ENCODE data around the gene TBC1D7. TPM values are rescaled to one million over a fixed set of nuclear protein-coding genes. Genes with fewer than 3 reads are reported as not detected.

TBC1D7 gene
- total RNA-seq, 2 experiments from 2014 or later = 13.8 to 16.4 TPM

GRCh38 chr6:13302751-13303667 lies 25.3 kb downstream of the TBC1D7 start:
- peak; percentile 79 for DNase-seq
- ATAC-seq = peak; percentile 95
- intact Hi-C loops (cut with DNase I, micrococcal nuclease) = loop anchor here (1.0 to 5.0 kb wide), 7 partner anchors 25 to 271 kb away; partner anchors contain the start of genes TBC1D7 (in 2 of the 2) and SIRT5 (in 1 of the 2)
- ChIA-PET CTCF (interaction anchor here (0.6 to 1.8 kb wide), 6 partner anchors 25 to 289 kb away, joined by 3 to 9 read pairs (median 3); partner anchors contain the start of genes GFOD1 and TBC1D7), POLR2A (interaction anchor here (0.6 to 1.4 kb wide), 6 partner anchors 20 to 1062 kb away, joined by 3 to 9 read pairs (median 3); partner anchors contain the start of gene TBC1D7)
- Mint-ChIP-seq H3K27ac (peak overlapping the region; percentile 94), H3K4me3 (no peak overlapping the region), H3K9me3 (ENCODE audit: low read depth) (peaks cover 2% of the 10 kb centered on the region), H3K36me3 (ENCODE audit: low read depth) (peaks cover 65% of the 10 kb centered on the region), H3K27me3 (no peaks in the 10 kb centered on the region), H3K4me1 (peaks cover 41% of the 10 kb centered on the region)

GRCh38 chr6:13302291-13302690 lies 26.0 kb downstream of the TBC1D7 start:
- POLR2A ChIA-PET = interaction anchor here (0.6 to 1.4 kb wide), 6 partner anchors 21 to 1061 kb away, joined by 3 to 9 read pairs (median 3); partner anchors contain the start of gene TBC1D7
- DNase-seq (no peak), ATAC-seq (no peak)
- Mint-ChIP-seq H3K27ac (peak overlapping the region; percentile 94), H3K4me3 (no peak overlapping the region), H3K27me3 (no peaks in the 10 kb centered on the region), H3K9me3 (ENCODE audit: low read depth) (peaks cover 2% of the 10 kb centered on the region), H3K36me3 (ENCODE audit: low read depth) (peaks cover 62% of the 10 kb centered on the region), H3K4me1 (peaks cover 34% of the 10 kb centered on the region)
- intact Hi-C loops (cut with DNase I, micrococcal nuclease) = loop anchor here (1.0 to 5.0 kb wide), 3 partner anchors 27 to 55 kb away; partner anchors contain the start of gene TBC1D7 (in 1 of the 2)
- CTCF ChIA-PET = interaction anchor here (0.6 to 1.8 kb wide), 8 partner anchors 15 to 1143 kb away, joined by 3 to 9 read pairs (median 3); partner anchors contain the start of genes GFOD1 and TBC1D7

- DNase-seq = no peak
- no peak overlapping the region for H3K4me3 Mint-ChIP-seq
- H3K27ac Mint-ChIP-seq = no peak overlapping the region
- peaks cover 55% of the 10 kb centered on the region for H3K36me3 Mint-ChIP-seq (ENCODE audit: low read depth)
- ChIA-PET POLR2A (no interaction called here), CTCF (no interaction called here)
- no peak for ATAC-seq
- H3K4me1 Mint-ChIP-seq = peaks cover 31% of the 10 kb centered on the region
- H3K27me3 Mint-ChIP-seq = no peaks in the 10 kb centered on the region
- H3K9me3 Mint-ChIP-seq (ENCODE audit: low read depth) = peaks cover 2% of the 10 kb centered on the region
- intact Hi-C loops (cut with DNase I, micrococcal nuclease) = loop anchor here in 1 of 2 experiments (5.0 kb wide), 1 partner anchor 56 kb away; no protein-coding TSS in a partner anchor
Observed at GRCh38 chr6:13300643-13301590, 27.4 kb downstream of the TBC1D7 start.

GRCh38 chr6:13299918-13300317 lies 28.4 kb downstream of the TBC1D7 start:
- CTCF ChIA-PET = no interaction called here
- ATAC-seq = no peak
- DNase-seq = no peak
- H3K27me3 Mint-ChIP-seq = no peaks in the 10 kb centered on the region
- H3K36me3 Mint-ChIP-seq (ENCODE audit: low read depth) = peaks cover 56% of the 10 kb centered on the region
- intact Hi-C loops (cut with DNase I, micrococcal nuclease) = loop anchor here in 1 of 2 experiments (5.0 kb wide), 1 partner anchor 57 kb away; no protein-coding TSS in a partner anchor
- POLR2A ChIA-PET = no interaction called here
- peaks cover 2% of the 10 kb centered on the region for H3K9me3 Mint-ChIP-seq (ENCODE audit: low read depth)
- H3K4me1 Mint-ChIP-seq = peaks cover 28% of the 10 kb centered on the region
- no peak overlapping the region for H3K4me3 Mint-ChIP-seq
- H3K27ac Mint-ChIP-seq = no peak overlapping the region

GRCh38 chr6:13299403-13299821 lies 28.9 kb downstream of the TBC1D7 start:
- POLR2A ChIA-PET = no interaction called here

GRCh38 chr6:13298446-13298845 lies 29.9 kb downstream of the TBC1D7 start:
- no peak overlapping the region for H3K27ac Mint-ChIP-seq

More at GRCh38 chr6:13299403-13299821, 28.9 kb downstream of the TBC1D7 start:
- intact Hi-C loops (cut with DNase I, micrococcal nuclease) = no loop called here
- no peak overlapping the region for H3K4me3 Mint-ChIP-seq
- H3K4me1 Mint-ChIP-seq = peaks cover 23% of the 10 kb centered on the region
- no peak overlapping the region for H3K27ac Mint-ChIP-seq
- peaks cover 2% of the 10 kb centered on the region for H3K9me3 Mint-ChIP-seq (ENCODE audit: low read depth)
- H3K27me3 Mint-ChIP-seq = no peaks in the 10 kb centered on the region
- H3K36me3 Mint-ChIP-seq (ENCODE audit: low read depth) = peaks cover 56% of the 10 kb centered on the region
- DNase-seq (no peak), ATAC-seq (no peak)
- CTCF ChIA-PET = interaction anchor here (0.5 to 0.7 kb wide), 3 partner anchors 36 to 1983 kb away, joined by 3 to 4 read pairs (median 4); no protein-coding TSS in a partner anchor

GRCh38 chr6:13297391-13297790 lies 30.9 kb downstream of the TBC1D7 start:
- ATAC-seq = no peak
- H3K27me3 Mint-ChIP-seq = no peaks in the 10 kb centered on the region
- peaks cover 54% of the 10 kb centered on the region for H3K36me3 Mint-ChIP-seq (ENCODE audit: low read depth)
- DNase-seq = no peak
- ChIA-PET CTCF (interaction anchor here (0.7 kb wide), 1 partner anchor 17 kb away, joined by 3 read pairs; no protein-coding TSS in a partner anchor), POLR2A (no interaction called here)
- H3K9me3 Mint-ChIP-seq (ENCODE audit: low read depth) = no peaks in the 10 kb centered on the region
- no peak overlapping the region for H3K27ac Mint-ChIP-seq
- peaks cover 4% of the 10 kb centered on the region for H3K4me1 Mint-ChIP-seq
- intact Hi-C loops (cut with DNase I, micrococcal nuclease) = no loop called here
- H3K4me3 Mint-ChIP-seq = no peak overlapping the region

More at GRCh38 chr6:13298446-13298845, 29.9 kb downstream of the TBC1D7 start:
- no peaks in the 10 kb centered on the region for H3K27me3 Mint-ChIP-seq
- ChIA-PET CTCF (interaction anchor here (0.6 to 1.2 kb wide), 3 partner anchors 13 to 105 kb away, joined by 3 to 5 read pairs (median 3); no protein-coding TSS in a partner anchor), POLR2A (no interaction called here)
- peaks cover 2% of the 10 kb centered on the region for H3K9me3 Mint-ChIP-seq (ENCODE audit: low read depth)
- DNase-seq (no peak), ATAC-seq (no peak)
- H3K4me3 Mint-ChIP-seq = no peak overlapping the region
- H3K36me3 Mint-ChIP-seq (ENCODE audit: low read depth) = peaks cover 57% of the 10 kb centered on the region
- H3K4me1 Mint-ChIP-seq = peaks cover 15% of the 10 kb centered on the region
- intact Hi-C loops (cut with DNase I, micrococcal nuclease) = no loop called here

- DNase-seq = no peak
- H3K4me1 Mint-ChIP-seq = no peaks in the 10 kb centered on the region
- no peak overlapping the region for H3K4me3 Mint-ChIP-seq
- no peak overlapping the region for H3K27ac Mint-ChIP-seq
- no peaks in the 10 kb centered on the region for H3K9me3 Mint-ChIP-seq (ENCODE audit: low read depth)
- peaks cover 57% of the 10 kb centered on the region for H3K36me3 Mint-ChIP-seq (ENCODE audit: low read depth)
- no peak for ATAC-seq
- intact Hi-C loops (cut with DNase I, micrococcal nuclease) = no loop called here
- ChIA-PET CTCF (no interaction called here), POLR2A (no interaction called here)
- H3K27me3 Mint-ChIP-seq = no peaks in the 10 kb centered on the region
Observed at GRCh38 chr6:13296536-13296997, 31.8 kb downstream of the TBC1D7 start.

GRCh38 chr6:13295576-13295975 lies 32.8 kb downstream of the TBC1D7 start:
- Mint-ChIP-seq H3K36me3 (ENCODE audit: low read depth) (peaks cover 50% of the 10 kb centered on the region), H3K27ac (no peak overlapping the region), H3K9me3 (ENCODE audit: low read depth) (no peaks in the 10 kb centered on the region), H3K4me3 (no peak overlapping the region), H3K4me1 (no peaks in the 10 kb centered on the region), H3K27me3 (no peaks in the 10 kb centered on the region)
- ATAC-seq (no peak), DNase-seq (no peak)
- ChIA-PET POLR2A (no interaction called here), CTCF (no interaction called here)
- intact Hi-C loops (cut with DNase I, micrococcal nuclease) = no loop called here

- H3K27me3 Mint-ChIP-seq = no peaks in the 10 kb centered on the region
Observed at GRCh38 chr6:13294499-13295069, 33.8 kb downstream of the TBC1D7 start.

More at GRCh38 chr6:13294499-13295069, 33.8 kb downstream of the TBC1D7 start:
- Mint-ChIP-seq H3K27ac (no peak overlapping the region), H3K4me3 (no peak overlapping the region), H3K9me3 (ENCODE audit: low read depth) (peaks cover 4% of the 10 kb centered on the region), H3K4me1 (no peaks in the 10 kb centered on the region), H3K36me3 (ENCODE audit: low read depth) (peaks cover 48% of the 10 kb centered on the region)
- intact Hi-C loops (cut with DNase I, micrococcal nuclease) = no loop called here
- DNase-seq (no peak), ATAC-seq (no peak)
- POLR2A ChIA-PET = interaction anchor here (0.6 kb wide), 1 partner anchor 215 kb away, joined by 3 read pairs; no protein-coding TSS in a partner anchor
- CTCF ChIA-PET = interaction anchor here (0.6 kb wide), 1 partner anchor 16 kb away, joined by 3 read pairs; no protein-coding TSS in a partner anchor
